Upper lobe of right lung (tissue), 1 donor: Measurements from ENCODE around the gene ARAP1. TPM values are rescaled to one million over a fixed set of nuclear protein-coding genes. Genes with fewer than 3 reads are reported as not detected.

Experiments
- ATAC-seq: fragments of 200-7000 bp; cut with Tn5 transposase; one replicate; pipeline ENCODE4 v1.9.1; 2020; ENCODE audit warnings: mild to moderate bottlenecking, moderate library complexity
- DNase-seq: peaks from one replicate; pipeline ENCODE4 v3.0.0-alpha.2; 2020
- H3K27ac ChIP-seq: fragments of 200-600 bp; one replicate; pipeline ENCODE4 v1.8.0; 2022
- H3K27me3 ChIP-seq: fragments of 200-600 bp; one replicate; pipeline ENCODE4 v1.8.0; 2022; ENCODE audit warnings: mild to moderate bottlenecking
- H3K36me3 ChIP-seq: fragments of 200-600 bp; one replicate; pipeline ENCODE4 v1.8.0; 2022
- H3K4me1 ChIP-seq: fragments of 200-600 bp; one replicate; pipeline ENCODE4 v1.8.0; 2022
- H3K4me3 ChIP-seq: fragments of 200-600 bp; one replicate; pipeline ENCODE4 v1.8.0; 2022; ENCODE audit warnings: mild to moderate bottlenecking
- H3K9me3 ChIP-seq: fragments of 200-600 bp; one replicate; pipeline ENCODE4 v1.8.0; 2022
- intact Hi-C: fragments of 100-400 bp; cut with DNase I; formaldehyde crosslinking; loops from one replicate; pipeline ENCODE4 v1.11.0; 2022
- total RNA-seq: library from RNA; stranded (reverse); fragmentation: NEBNext Ultra II Directional; extraction: Animal tissue kit (Norgen Biotek cat#: 25700); gene quantifications from one replicate; pipeline ENCODE4 v1.2.1, GENCODE V29; 2021
- TF ChIP-seq, protein P1 (sequence below): fragments of 200-600 bp; IDR thresholded peaks from one replicate; pipeline ENCODE4 v1.8.0; 2022; ENCODE audit warnings: antibody characterized with exemption
- donor health status: DM: no; HTN: yes; CAD: no; lungs with severe emphysema.

ARAP1 gene
- total RNA-seq, 1 donor from 2014 or later, result 226 TPM

DNA sequence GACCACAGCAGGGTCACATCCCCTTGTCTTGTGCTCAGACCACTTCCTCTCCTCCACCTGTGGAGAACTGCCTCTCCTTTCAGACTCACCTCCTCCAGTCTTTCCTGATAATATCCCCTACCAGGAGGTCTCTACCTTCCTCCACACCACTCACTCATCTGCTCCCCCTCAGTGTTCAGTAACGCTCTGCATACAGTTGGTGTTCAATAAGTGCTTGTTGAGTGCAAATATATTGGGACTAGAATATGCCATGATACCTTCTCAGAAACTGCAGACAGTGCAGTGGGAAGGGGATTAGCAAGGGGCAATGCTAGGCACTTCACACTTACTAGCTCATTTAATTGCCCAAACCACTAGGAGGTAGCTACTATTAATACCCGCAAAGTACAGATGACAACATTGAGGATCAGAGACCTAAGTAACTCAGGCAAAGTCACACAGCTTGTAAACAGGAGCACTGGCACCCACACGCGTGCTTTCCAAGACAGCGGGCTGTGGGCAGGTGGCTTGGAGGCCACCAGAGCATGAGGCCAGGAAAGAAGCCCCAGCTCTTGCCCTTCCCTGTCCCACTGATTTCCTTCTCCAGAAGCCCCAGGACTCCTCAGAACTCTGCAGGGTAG lies 69.9 kb downstream of the ARAP1 start:
- H3K36me3 ChIP-seq, result peaks cover 37% of the 10 kb centered on the region
- ATAC-seq (no peak), DNase-seq (no peak)
- no peaks in the 10 kb centered on the region for H3K9me3 ChIP-seq
- H3K4me1 ChIP-seq, result peaks cover 19% of the 10 kb centered on the region
- no peak overlapping the region for H3K27ac ChIP-seq
- TF ChIP-seq, protein P1, sequence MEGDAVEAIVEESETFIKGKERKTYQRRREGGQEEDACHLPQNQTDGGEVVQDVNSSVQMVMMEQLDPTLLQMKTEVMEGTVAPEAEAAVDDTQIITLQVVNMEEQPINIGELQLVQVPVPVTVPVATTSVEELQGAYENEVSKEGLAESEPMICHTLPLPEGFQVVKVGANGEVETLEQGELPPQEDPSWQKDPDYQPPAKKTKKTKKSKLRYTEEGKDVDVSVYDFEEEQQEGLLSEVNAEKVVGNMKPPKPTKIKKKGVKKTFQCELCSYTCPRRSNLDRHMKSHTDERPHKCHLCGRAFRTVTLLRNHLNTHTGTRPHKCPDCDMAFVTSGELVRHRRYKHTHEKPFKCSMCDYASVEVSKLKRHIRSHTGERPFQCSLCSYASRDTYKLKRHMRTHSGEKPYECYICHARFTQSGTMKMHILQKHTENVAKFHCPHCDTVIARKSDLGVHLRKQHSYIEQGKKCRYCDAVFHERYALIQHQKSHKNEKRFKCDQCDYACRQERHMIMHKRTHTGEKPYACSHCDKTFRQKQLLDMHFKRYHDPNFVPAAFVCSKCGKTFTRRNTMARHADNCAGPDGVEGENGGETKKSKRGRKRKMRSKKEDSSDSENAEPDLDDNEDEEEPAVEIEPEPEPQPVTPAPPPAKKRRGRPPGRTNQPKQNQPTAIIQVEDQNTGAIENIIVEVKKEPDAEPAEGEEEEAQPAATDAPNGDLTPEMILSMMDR, result no peak
- intact Hi-C loops, result no loop called here
- H3K4me3 ChIP-seq, result no peak overlapping the region
- peaks cover under 1% of the 10 kb centered on the region for H3K27me3 ChIP-seq

DNA sequence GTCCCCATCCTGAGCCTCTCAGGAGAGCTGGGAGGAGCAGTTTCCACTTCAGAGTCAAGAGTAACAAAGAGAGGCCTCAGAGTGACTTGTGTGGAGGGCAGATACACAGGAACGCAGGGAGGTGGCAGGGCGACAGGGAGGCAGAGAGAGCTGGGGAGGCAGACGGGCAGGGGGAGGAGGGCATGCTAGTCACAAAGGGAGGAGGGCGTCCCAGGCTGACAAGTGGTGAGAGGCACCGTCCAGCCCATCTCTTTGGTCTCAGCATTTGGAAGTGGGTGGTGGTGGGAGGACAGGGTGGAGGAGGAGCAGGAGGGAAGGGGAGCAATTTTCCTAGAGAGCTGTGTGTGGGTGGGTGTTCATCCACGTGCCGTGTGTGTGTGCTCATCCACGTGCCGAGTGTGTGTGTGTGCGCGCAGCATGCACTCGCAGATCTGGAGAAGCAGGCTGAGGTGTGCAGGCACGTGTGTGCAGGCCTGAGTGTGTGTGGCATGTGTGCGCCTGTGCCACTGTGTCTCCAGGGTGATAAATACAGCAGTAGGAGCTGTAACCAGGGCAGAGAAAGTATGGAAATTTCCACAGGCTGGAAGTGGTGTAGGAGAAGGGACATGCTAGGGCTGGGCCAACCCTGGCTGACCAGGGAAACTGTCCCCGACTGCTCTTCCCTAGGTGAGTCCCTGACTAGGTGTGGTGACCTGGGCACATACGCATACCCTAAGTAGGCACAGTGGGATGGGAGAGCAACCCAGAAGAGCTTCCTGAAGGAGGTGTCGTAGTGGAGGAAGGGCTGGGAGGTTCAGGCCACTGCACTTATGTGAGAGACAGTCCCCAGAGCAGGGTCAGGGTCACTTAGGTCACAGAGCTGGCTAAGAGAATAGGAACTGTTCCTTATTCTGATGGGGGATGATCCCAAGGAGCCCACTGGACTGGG lies 70.7 kb downstream of the ARAP1 start:
- no peak overlapping the region for H3K4me3 ChIP-seq
- no peak for DNase-seq
- H3K27me3 ChIP-seq, result peaks cover 9% of the 10 kb centered on the region
- peaks cover 28% of the 10 kb centered on the region for H3K36me3 ChIP-seq
- intact Hi-C loops, result no loop called here
- TF ChIP-seq, protein P1, result no peak
- peak; percentile 43 for ATAC-seq
- no peak overlapping the region for H3K27ac ChIP-seq
- no peaks in the 10 kb centered on the region for H3K9me3 ChIP-seq
- H3K4me1 ChIP-seq, result peaks cover 15% of the 10 kb centered on the region

DNA sequence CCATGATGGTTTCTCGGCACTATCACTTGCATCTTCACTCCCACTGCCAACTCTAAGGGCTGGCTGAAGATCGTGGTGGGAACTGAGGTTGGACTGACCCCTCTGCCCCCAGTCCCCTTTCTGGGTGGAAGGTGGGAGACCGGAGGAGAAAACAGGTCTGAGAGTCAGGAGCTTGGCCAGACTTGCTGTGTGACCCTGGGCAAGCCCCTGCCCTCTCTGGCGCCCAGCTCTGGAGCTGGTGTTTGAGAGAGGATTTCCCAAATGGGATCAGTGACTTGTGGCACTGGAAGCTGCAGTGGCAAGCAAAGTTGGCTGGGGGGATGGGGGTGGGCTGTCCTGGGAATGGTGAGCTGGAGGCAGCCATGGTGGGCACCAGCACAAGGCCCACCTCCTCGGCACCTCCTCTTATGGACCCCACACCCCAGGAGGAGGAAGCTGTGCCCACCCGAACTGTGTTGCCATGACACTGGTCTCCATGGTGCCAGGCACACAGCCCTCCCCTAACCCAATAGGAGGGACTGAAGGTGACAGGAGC lies 71.5 kb downstream of the ARAP1 start:
- TF ChIP-seq, protein P1, result no peak
- intact Hi-C loops, result no loop called here
- H3K36me3 ChIP-seq, result peaks cover 20% of the 10 kb centered on the region
- DNase-seq, result no peak
- peaks cover 17% of the 10 kb centered on the region for H3K27me3 ChIP-seq
- H3K27ac ChIP-seq, result no peak overlapping the region
- no peaks in the 10 kb centered on the region for H3K9me3 ChIP-seq
- ATAC-seq, result no peak
- peaks cover 14% of the 10 kb centered on the region for H3K4me1 ChIP-seq
- no peak overlapping the region for H3K4me3 ChIP-seq

- no peak overlapping the region for H3K4me3 ChIP-seq
- H3K4me1 ChIP-seq, result peaks cover 6% of the 10 kb centered on the region
- intact Hi-C loops, result no loop called here
- no peak overlapping the region for H3K27ac ChIP-seq
- H3K36me3 ChIP-seq, result peaks cover 12% of the 10 kb centered on the region
- ATAC-seq, result no peak
- no peak for DNase-seq
- TF ChIP-seq, protein P1, result no peak
- no peaks in the 10 kb centered on the region for H3K9me3 ChIP-seq
- peaks cover 25% of the 10 kb centered on the region for H3K27me3 ChIP-seq
Observed at GRCh38 chr11:72679869-72680268, 72.3 kb downstream of the ARAP1 start.

DNA sequence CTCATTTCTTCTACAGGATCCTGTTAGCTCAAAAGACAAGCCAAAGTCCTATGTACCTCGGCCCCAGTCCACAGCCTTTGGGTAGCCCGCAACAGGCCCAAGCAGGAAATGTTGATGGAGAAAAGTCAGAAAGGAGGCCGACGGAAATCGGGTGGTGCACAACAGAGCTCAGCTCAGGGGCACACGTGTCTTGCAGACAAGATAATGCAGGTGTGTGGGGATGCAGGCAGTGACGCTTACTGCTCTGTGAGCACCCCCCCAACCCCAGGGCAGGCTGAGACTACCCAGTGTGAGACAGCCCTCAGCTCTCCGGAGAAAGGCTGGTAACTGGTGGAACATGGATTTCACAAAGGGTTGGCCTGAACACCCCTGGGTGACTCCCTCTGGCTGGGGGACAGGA lies 73.7 kb downstream of the ARAP1 start:
- no peak overlapping the region for H3K4me3 ChIP-seq
- intact Hi-C loops, result no loop called here
- ATAC-seq, result no peak
- H3K9me3 ChIP-seq, result no peaks in the 10 kb centered on the region
- peaks cover 39% of the 10 kb centered on the region for H3K27me3 ChIP-seq
- TF ChIP-seq, protein P1, result no peak
- H3K36me3 ChIP-seq, result no peaks in the 10 kb centered on the region
- H3K27ac ChIP-seq, result no peak overlapping the region
- no peak for DNase-seq
- no peaks in the 10 kb centered on the region for H3K4me1 ChIP-seq
